PC-9 (cell line): ENCODE results near the gene SUSD3. TPM values are rescaled to one million over a fixed set of nuclear protein-coding genes. Genes with fewer than 3 reads are reported as not detected.

ENCODE experiments used
- Bru-seq: library from RNA; stranded (reverse); fragments of 400-500 nt; gene quantifications from one replicate; lab custom pipeline; 2021; lab: Mats Ljungman, UMichigan
- BruChase-seq, 2 experiments: library from RNA; stranded (reverse); fragments of 400-500 nt; gene quantifications; one replicate each; lab custom pipeline; 2021; lab: Mats Ljungman, UMichigan
- BruUV-seq: library from RNA; stranded (reverse); fragments of 400-500 nt; replicated peaks from 2 replicates; lab custom pipeline; 2021; lab: Mats Ljungman, UMichigan
- CTCF ChIA-PET: fragments of 300-600 bp; sonication (Branson Sonifier 250); formaldehyde crosslinking; loops from one replicate; lab custom pipeline; 2022; ENCODE audit warnings: antibody characterized with exemption; lab: Charles Lee
- POLR2A ChIA-PET: fragments of 300-600 bp; sonication (Branson Sonifier 250); formaldehyde crosslinking; loops from one replicate; lab custom pipeline; 2022; ENCODE audit warnings: antibody characterized with exemption; ENCODE audit not compliant: unreplicated experiment; lab: Charles Lee
- DNase-seq, 2 experiments: peaks; one replicate each; pipeline versions ENCODE4 v3.0.0 to v3.0.0-alpha.2; 2015 to 2022; ENCODE audit warnings: mixed read lengths in 1 of 2
- H2AFZ ChIP-seq: fragments of 200-600 bp; sonication (generic); 2 replicates; pipeline ENCODE4 v1.8.1; 2017; ENCODE audit warnings: antibody characterized with exemption
- H3F3A ChIP-seq: fragments of 200-600 bp; sonication (generic); 2 replicates; pipeline ENCODE4 v1.8.1; 2017; ENCODE audit warnings: antibody characterized with exemption, mild to moderate bottlenecking, low read depth; ENCODE audit not compliant: insufficient read depth
- H3K27ac ChIP-seq: fragments of 200-600 bp; sonication (generic); 2 replicates; pipeline ENCODE4 v1.6.1; 2016; ENCODE audit warnings: mixed run types
- H3K27me3 ChIP-seq: fragments of 200-600 bp; sonication (generic); 2 replicates; pipeline ENCODE4 v1.6.1; 2016; ENCODE audit warnings: low read depth, mixed run types; ENCODE audit not compliant: insufficient read depth
- H3K36me3 ChIP-seq: fragments of 200-600 bp; sonication (generic); 2 replicates; pipeline ENCODE4 v1.6.1; 2016; ENCODE audit warnings: low read depth, mixed run types
- H3K4me1 ChIP-seq: fragments of 200-600 bp; sonication (generic); replicated peaks from 2 replicates; pipeline ENCODE4 v1.6.1; 2016; ENCODE audit warnings: mixed run types; ENCODE audit not compliant: insufficient read depth
- H3K4me2 ChIP-seq: fragments of 200-600 bp; sonication (generic); 2 replicates; pipeline ENCODE4 v1.6.1; 2017; ENCODE audit warnings: mixed run types
- H3K4me3 ChIP-seq: fragments of 200-600 bp; sonication (generic); 2 replicates; pipeline ENCODE4 v1.6.1; 2016; ENCODE audit warnings: mixed run types
- H3K79me2 ChIP-seq: fragments of 200-600 bp; sonication (generic); 2 replicates; pipeline ENCODE4 v1.6.1; 2017; ENCODE audit warnings: low read depth, mixed run types
- H3K9me2 ChIP-seq: fragments of 200-600 bp; sonication (generic); 2 replicates; pipeline ENCODE4 v1.8.1; 2017; ENCODE audit warnings: mild to moderate bottlenecking; ENCODE audit not compliant: insufficient read depth
- H3K9me3 ChIP-seq: fragments of 200-600 bp; sonication (generic); 2 replicates; pipeline ENCODE4 v1.8.1; 2016; ENCODE audit warnings: low read depth; ENCODE audit not compliant: insufficient read depth
- H4K20me1 ChIP-seq: fragments of 200-600 bp; sonication (generic); 2 replicates; pipeline ENCODE4 v1.8.1; 2017; ENCODE audit not compliant: insufficient read depth
- EZH2 ChIP-seq: fragments of 200-600 bp; sonication (generic); IDR thresholded peaks from 2 replicates; pipeline ENCODE4 v1.8.0; 2017; ENCODE audit warnings: antibody characterized with exemption, low read depth
- intact Hi-C: fragments of 100-400 bp; cut with micrococcal nuclease; formaldehyde crosslinking; loops from one replicate; pipeline ENCODE4 v1.10.0; 2022; ENCODE audit not compliant: unreplicated experiment
- long read RNA-seq: library from polyadenylated mRNA; stranded (forward); transcript quantifications from one replicate; pipeline ENCODE4 v2.0.0, GENCODE V29; 2022
- total RNA-seq: library from RNA; stranded (reverse); gene quantifications from 2 replicates; pipeline ENCODE4 v1.2.3, GENCODE V29; 2021
- TF ChIP-seq, protein P1 (sequence below): fragments of 200-600 bp; sonication (generic); conservative IDR thresholded peaks from 2 replicates; pipeline ENCODE4 v1.6.1; 2017; ENCODE audit warnings: mixed run types, antibody characterized with exemption, mild to moderate bottlenecking, moderate library complexity

Gene SUSD3
- total RNA-seq (8.4 and 8.7 TPM in 2 replicates), Bru-seq, nascent RNA (percentile 37 among the genes with signal in this experiment), BruChase-seq, experiment 1, labeled RNA remaining after a 2-hour chase (percentile 45 among the genes with signal in this experiment), BruChase-seq, experiment 2, labeled RNA remaining after a 6-hour chase (percentile 38 among the genes with signal in this experiment)
- long read RNA-seq, transcript SUSD3-202 (5 exons, 1,195 nt), result major isoform, 10 of 16 reads
- long read RNA-seq, partial matches to known transcripts, result 0 of 16 reads
- long read RNA-seq, other reads (novel, unspliced or antisense), result 4 of 16 reads

DNA sequence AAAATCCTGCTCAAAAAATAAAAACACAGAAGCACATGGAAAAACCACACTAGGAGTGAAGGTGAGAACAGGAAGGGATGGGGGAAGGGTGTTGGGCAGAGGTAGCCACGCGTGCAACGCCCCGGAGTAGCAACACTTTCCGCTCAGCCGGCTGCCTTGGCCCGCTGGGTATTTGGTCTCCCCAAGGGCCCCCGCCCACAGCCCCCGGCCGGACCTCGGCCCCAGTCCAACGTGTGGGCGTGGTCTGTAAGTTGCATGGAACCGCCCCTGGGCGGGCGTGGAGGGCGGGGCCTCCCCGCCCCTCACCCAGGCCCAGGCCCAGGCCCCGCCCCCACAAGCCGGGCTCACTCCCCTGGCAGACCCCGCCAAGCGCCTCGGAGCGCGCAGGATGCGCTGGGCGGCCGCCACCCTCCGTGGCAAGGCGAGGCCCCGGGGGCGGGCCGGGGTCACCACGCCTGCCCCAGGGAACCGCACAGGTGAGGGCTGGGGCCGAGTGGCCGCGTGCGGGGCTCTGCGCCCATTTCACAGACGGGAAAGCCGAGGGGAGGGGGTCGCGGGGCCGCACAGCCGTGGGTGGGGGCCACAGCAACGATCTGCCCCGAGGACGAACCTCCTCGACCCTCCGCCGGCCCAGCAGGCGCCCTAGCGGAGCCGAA lies at the start of gene SUSD3:
Gene SUSD3 (plus strand): TSS at position 347 of the 656 bp plus-strand sequence. CDS start 42 bp downstream, at position 389.
- H2AFZ ChIP-seq, result peak within 1 kb of the TSS; percentile 60; the same call in 1 of the 2 replicates
- intact Hi-C loops, result no loop called here
- TF ChIP-seq EZH2, result no peak
- TF ChIP-seq, protein P1, sequence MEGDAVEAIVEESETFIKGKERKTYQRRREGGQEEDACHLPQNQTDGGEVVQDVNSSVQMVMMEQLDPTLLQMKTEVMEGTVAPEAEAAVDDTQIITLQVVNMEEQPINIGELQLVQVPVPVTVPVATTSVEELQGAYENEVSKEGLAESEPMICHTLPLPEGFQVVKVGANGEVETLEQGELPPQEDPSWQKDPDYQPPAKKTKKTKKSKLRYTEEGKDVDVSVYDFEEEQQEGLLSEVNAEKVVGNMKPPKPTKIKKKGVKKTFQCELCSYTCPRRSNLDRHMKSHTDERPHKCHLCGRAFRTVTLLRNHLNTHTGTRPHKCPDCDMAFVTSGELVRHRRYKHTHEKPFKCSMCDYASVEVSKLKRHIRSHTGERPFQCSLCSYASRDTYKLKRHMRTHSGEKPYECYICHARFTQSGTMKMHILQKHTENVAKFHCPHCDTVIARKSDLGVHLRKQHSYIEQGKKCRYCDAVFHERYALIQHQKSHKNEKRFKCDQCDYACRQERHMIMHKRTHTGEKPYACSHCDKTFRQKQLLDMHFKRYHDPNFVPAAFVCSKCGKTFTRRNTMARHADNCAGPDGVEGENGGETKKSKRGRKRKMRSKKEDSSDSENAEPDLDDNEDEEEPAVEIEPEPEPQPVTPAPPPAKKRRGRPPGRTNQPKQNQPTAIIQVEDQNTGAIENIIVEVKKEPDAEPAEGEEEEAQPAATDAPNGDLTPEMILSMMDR, result no peak

GRCh38 chr9:93009337-93010015 lies 49.0 kb upstream of the SUSD3 start:
- Histone ChIP-seq H3K9me2 (no peaks in the 10 kb centered on the region), H3K36me3 (peaks cover 20% of the 10 kb centered on the region; the same call in 1 of the 2 replicates), H3K9me3 (no peaks in the 10 kb centered on the region), H3F3A (no peaks in the 10 kb centered on the region), H3K4me1 (no peaks in the 10 kb centered on the region), H3K4me2 (no peak overlapping the region), H2AFZ (no peak overlapping the region), H3K4me3 (no peak overlapping the region), H4K20me1 (no peaks in the 10 kb centered on the region), H3K27ac (no peak overlapping the region), H3K79me2 (no peaks in the 10 kb centered on the region), H3K27me3 (no peaks in the 10 kb centered on the region)
- POLR2A ChIA-PET, result no interaction called here
- TF ChIP-seq EZH2, result no peak
- TF ChIP-seq, protein P1, result no peak
- intact Hi-C loops, result no loop called here
- BruUV-seq, result no TSS peak
- CTCF ChIA-PET, result no interaction called here
- DNase-seq, result no peak

More for the DNA sequence above, at the start of gene SUSD3:
- Histone ChIP-seq H3K4me1 (peaks cover 7% of the 10 kb centered on the region), H3K27ac (no peak within 1 kb of the TSS), H3K9me2 (no peaks in the 10 kb centered on the region), H3K9me3 (no peaks in the 10 kb centered on the region), H3K4me3 (peak within 1 kb of the TSS; percentile 57; the same call in 1 of the 2 replicates), H3K27me3 (no peaks in the 10 kb centered on the region), H4K20me1 (no peaks in the 10 kb centered on the region), H3K79me2 (no peaks in the 10 kb centered on the region), H3K4me2 (peak within 1 kb of the TSS; percentile 84), H3F3A (peaks cover 4% of the 10 kb centered on the region; the same call in 1 of the 2 replicates), H3K36me3 (no peaks in the 10 kb centered on the region)
- ChIA-PET POLR2A (no interaction called here), CTCF (no interaction called here)
- peak; percentile 66 to 76 for DNase-seq
- BruUV-seq, result no TSS peak

GRCh38 chr9:93010056-93010455 lies 48.4 kb upstream of the SUSD3 start:
- TF ChIP-seq, protein P1, result no peak
- no peak for TF ChIP-seq EZH2
- Histone ChIP-seq H4K20me1 (no peaks in the 10 kb centered on the region), H3K9me2 (no peaks in the 10 kb centered on the region), H3K4me3 (no peak overlapping the region), H3K27ac (no peak overlapping the region), H3K79me2 (no peaks in the 10 kb centered on the region), H3K27me3 (no peaks in the 10 kb centered on the region), H2AFZ (no peak overlapping the region), H3K4me2 (no peak overlapping the region), H3F3A (no peaks in the 10 kb centered on the region), H3K36me3 (peaks cover 20% of the 10 kb centered on the region; the same call in 1 of the 2 replicates), H3K4me1 (no peaks in the 10 kb centered on the region), H3K9me3 (no peaks in the 10 kb centered on the region)
- POLR2A ChIA-PET, result no interaction called here
- CTCF ChIA-PET, result no interaction called here
- no TSS peak for BruUV-seq
- no peak for DNase-seq
- intact Hi-C loops, result no loop called here
